Measurements from ENCODE around the gene MIEN1. TPM values are rescaled to one million over a fixed set of nuclear protein-coding genes. Genes with fewer than 3 reads are reported as not detected.
"Not testable (repeated sequence)": the region's sequence is repeated elsewhere in the genome, so short reads cannot be mapped to it uniquely, and the experiment has no call there.

The MIEN1 gene
- total RNA-seq, 1 donor, result 14.8 TPM

DNA sequence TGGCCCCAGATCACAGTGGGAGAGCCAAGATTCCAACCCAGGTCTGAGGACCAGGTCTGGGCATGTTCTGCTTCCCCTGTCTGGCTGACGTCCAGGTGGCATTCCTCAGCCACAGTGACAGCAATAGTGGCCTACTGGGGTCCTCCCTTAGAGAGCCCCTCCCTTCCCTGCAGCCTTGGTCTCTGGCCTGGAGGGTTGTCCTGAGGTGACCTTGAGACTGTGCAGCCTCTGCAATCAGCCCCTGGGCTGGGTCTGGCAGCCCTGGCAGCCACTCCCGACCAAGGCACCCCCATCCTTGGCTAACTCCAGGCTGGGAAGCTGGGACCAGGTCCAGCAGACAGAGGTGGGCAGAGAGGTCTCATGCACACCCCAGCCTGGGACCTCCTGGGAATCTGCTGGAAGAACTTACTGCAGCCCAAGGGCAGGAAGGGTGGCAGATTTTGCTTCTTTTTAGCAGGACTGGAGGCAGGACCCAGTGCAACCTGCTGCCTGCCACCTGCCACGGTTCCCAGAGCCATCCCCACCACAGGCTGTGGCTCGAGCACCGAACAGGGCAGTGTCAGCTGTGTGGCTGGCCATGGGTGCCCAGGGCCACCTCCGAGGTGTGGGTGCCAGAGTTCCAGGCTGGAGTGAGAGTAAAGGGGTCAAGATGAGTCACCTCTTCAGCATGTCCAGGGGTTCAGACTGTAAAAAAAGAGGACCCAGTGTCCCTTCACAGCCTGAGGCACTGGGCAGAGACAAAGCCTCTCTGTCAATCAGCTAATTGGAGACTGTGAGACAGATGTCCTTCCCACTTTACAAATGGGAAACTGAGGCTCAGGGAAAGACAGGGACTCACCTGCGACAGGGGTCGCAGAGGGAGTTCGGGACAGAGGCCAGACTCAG, 20.0 kb upstream of the MIEN1 start:
- no peak overlapping the region for H3K4me3 ChIP-seq (ENCODE audit: insufficient read depth, low read length)
- no peaks in the 10 kb centered on the region for H4K20me1 ChIP-seq (ENCODE audit: insufficient read depth, low read length)
- no peaks in the 10 kb centered on the region for H3K36me3 ChIP-seq (ENCODE audit: insufficient read depth, low read length)
- TF ChIP-seq, protein P1, sequence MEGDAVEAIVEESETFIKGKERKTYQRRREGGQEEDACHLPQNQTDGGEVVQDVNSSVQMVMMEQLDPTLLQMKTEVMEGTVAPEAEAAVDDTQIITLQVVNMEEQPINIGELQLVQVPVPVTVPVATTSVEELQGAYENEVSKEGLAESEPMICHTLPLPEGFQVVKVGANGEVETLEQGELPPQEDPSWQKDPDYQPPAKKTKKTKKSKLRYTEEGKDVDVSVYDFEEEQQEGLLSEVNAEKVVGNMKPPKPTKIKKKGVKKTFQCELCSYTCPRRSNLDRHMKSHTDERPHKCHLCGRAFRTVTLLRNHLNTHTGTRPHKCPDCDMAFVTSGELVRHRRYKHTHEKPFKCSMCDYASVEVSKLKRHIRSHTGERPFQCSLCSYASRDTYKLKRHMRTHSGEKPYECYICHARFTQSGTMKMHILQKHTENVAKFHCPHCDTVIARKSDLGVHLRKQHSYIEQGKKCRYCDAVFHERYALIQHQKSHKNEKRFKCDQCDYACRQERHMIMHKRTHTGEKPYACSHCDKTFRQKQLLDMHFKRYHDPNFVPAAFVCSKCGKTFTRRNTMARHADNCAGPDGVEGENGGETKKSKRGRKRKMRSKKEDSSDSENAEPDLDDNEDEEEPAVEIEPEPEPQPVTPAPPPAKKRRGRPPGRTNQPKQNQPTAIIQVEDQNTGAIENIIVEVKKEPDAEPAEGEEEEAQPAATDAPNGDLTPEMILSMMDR (IDR thresholded peaks at IDR 0.05; ENCODE audit: extremely low read depth, low read depth, low read length), result no peak
- no peak overlapping the region for H3K4me2 ChIP-seq (ENCODE audit: insufficient read depth, low read length)
- peak; percentile 83 for DNase-seq (ENCODE audit: insufficient read length, low spot score, missing footprints)
- H3K27me3 ChIP-seq (ENCODE audit: insufficient read depth, low read length), result no peaks in the 10 kb centered on the region
- H2AFZ ChIP-seq (ENCODE audit: low read length), result no peak overlapping the region
- H3K4me1 ChIP-seq (ENCODE audit: insufficient read depth, low read length), result peaks cover 5% of the 10 kb centered on the region
- H3K79me2 ChIP-seq (ENCODE audit: insufficient read depth, low read length), result no peaks in the 10 kb centered on the region
- no peak overlapping the region for H3K27ac ChIP-seq (ENCODE audit: low read depth, low read length)
- H3K9me3 ChIP-seq (ENCODE audit: low read depth, low read length), result no peaks in the 10 kb centered on the region

DNA sequence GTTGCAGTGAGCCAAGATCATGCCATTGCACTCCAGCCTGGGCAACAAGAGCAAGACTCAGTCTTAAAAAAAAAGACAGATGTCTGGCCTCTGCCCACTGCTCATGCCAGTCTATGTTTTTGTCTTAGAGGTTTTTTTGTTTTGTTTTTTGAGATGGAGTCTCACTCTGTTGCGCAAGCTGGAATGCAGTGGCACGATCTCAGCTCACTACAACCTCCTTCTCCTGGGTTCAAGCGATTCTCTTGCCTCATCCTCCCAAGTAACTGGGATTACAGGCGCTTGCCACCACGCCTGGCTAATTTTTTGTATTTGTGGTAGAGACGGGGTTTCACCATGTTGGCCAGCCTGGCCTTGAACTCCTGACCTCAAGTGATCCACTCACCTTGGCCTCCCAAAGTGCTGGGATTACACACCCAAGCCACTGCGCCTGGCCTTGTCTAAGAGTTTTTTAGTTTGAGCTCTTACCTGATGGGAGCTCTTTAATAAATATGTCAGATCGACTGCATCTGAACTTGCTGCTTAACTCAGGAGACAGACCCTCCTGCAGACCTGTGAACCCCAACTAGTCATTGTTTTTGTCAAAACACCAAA, 18.2 kb upstream of the MIEN1 start:
- H2AFZ ChIP-seq (ENCODE audit: low read length); H3K9me3 ChIP-seq (ENCODE audit: low read depth, low read length); H3K4me2 ChIP-seq (ENCODE audit: insufficient read depth, low read length); H3K27me3 ChIP-seq (ENCODE audit: insufficient read depth, low read length); H3K4me3 ChIP-seq (ENCODE audit: insufficient read depth, low read length); H3K27ac ChIP-seq (ENCODE audit: low read depth, low read length); H3K36me3 ChIP-seq (ENCODE audit: insufficient read depth, low read length); H3K4me1 ChIP-seq (ENCODE audit: insufficient read depth, low read length); H4K20me1 ChIP-seq (ENCODE audit: insufficient read depth, low read length); H3K79me2 ChIP-seq (ENCODE audit: insufficient read depth, low read length): not testable (repeated sequence)
- DNase-seq (ENCODE audit: insufficient read length, low spot score, missing footprints), result peak; percentile 77

GRCh38 chr17:39747745-39748144, 17.4 kb upstream of the MIEN1 start:
- Histone ChIP-seq H3K36me3 (ENCODE audit: insufficient read depth, low read length) (no peaks in the 10 kb centered on the region), H3K27me3 (ENCODE audit: insufficient read depth, low read length) (peaks cover 1% of the 10 kb centered on the region), H3K4me3 (ENCODE audit: insufficient read depth, low read length) (no peak overlapping the region), H3K79me2 (ENCODE audit: insufficient read depth, low read length) (no peaks in the 10 kb centered on the region), H3K9me3 (ENCODE audit: low read depth, low read length) (no peaks in the 10 kb centered on the region), H3K27ac (ENCODE audit: low read depth, low read length) (no peak overlapping the region), H4K20me1 (ENCODE audit: insufficient read depth, low read length) (no peaks in the 10 kb centered on the region), H2AFZ (ENCODE audit: low read length) (no peak overlapping the region), H3K4me1 (ENCODE audit: insufficient read depth, low read length) (no peaks in the 10 kb centered on the region), H3K4me2 (ENCODE audit: insufficient read depth, low read length) (no peak overlapping the region)
- TF ChIP-seq, protein P1 (IDR thresholded peaks at IDR 0.05; ENCODE audit: extremely low read depth, low read depth, low read length), result no peak
- peak; percentile 15 for DNase-seq (ENCODE audit: insufficient read length, low spot score, missing footprints)

- no peaks in the 10 kb centered on the region for H3K36me3 ChIP-seq (ENCODE audit: insufficient read depth, low read length)
- no peak for DNase-seq (ENCODE audit: insufficient read length, low spot score, missing footprints)
- H4K20me1 ChIP-seq (ENCODE audit: insufficient read depth, low read length), result no peaks in the 10 kb centered on the region
- H3K9me3 ChIP-seq (ENCODE audit: low read depth, low read length), result no peaks in the 10 kb centered on the region
- TF ChIP-seq, protein P1 (IDR thresholded peaks at IDR 0.05; ENCODE audit: extremely low read depth, low read depth, low read length), result no peak
- peaks cover under 1% of the 10 kb centered on the region for H3K4me1 ChIP-seq (ENCODE audit: insufficient read depth, low read length)
- H3K4me3 ChIP-seq (ENCODE audit: insufficient read depth, low read length), result no peak overlapping the region
- H3K27me3 ChIP-seq (ENCODE audit: insufficient read depth, low read length), result peaks cover 3% of the 10 kb centered on the region
- no peaks in the 10 kb centered on the region for H3K79me2 ChIP-seq (ENCODE audit: insufficient read depth, low read length)
- H3K27ac ChIP-seq (ENCODE audit: low read depth, low read length), result no peak overlapping the region
- no peak overlapping the region for H3K4me2 ChIP-seq (ENCODE audit: insufficient read depth, low read length)
- H2AFZ ChIP-seq (ENCODE audit: low read length), result no peak overlapping the region
Observed at GRCh38 chr17:39746145-39746461, 15.8 kb upstream of the MIEN1 start.

All from osteoblast (primary cell).